Natural killer cell (primary cell): ENCODE data around the gene BNIP5. TPM values are rescaled to one million over a fixed set of nuclear protein-coding genes. Genes with fewer than 3 reads are reported as not detected.

Experiments used
- ATAC-seq, 3 donors: fragments of 150-1000 bp in 2 of 3; fragments of 200-7000 bp in 1 of 3; cut with Tn5 transposase; 1 replicate in 1 of 3; 2 replicates in 2 of 3; pipeline ENCODE4 v1.10.0; 2021; ENCODE audit warnings: mild to moderate bottlenecking in 2 of 3, moderate library complexity in 2 of 3
- DNase-seq, 2 donors: peaks; one replicate each; pipeline versions ENCODE4 v3.0.0 to v3.0.0-alpha.2; 2013 to 2021; ENCODE audit warnings: mixed read lengths in 1 of 2
- H3K27ac ChIP-seq: one replicate; pipeline ENCODE4 v1.5.1; 2013; ENCODE audit warnings: mild to moderate bottlenecking, low read length
- H3K27me3 ChIP-seq: one replicate; pipeline ENCODE4 v1.6.1; 2013; ENCODE audit warnings: low read length; ENCODE audit not compliant: control insufficient read depth, insufficient read depth
- H3K36me3 ChIP-seq: one replicate; pipeline ENCODE4 v1.6.1; 2013; ENCODE audit warnings: low read length; ENCODE audit not compliant: control insufficient read depth, insufficient read depth
- H3K4me1 ChIP-seq: one replicate; pipeline ENCODE4 v1.6.1; 2013; ENCODE audit warnings: low read length; ENCODE audit not compliant: control insufficient read depth, insufficient read depth
- H3K4me3 ChIP-seq: one replicate; pipeline ENCODE4 v1.5.1; 2013; ENCODE audit warnings: low read length
- H3K9me3 ChIP-seq: one replicate; pipeline ENCODE4 v1.6.1; 2013; ENCODE audit warnings: low read length; ENCODE audit not compliant: control insufficient read depth, insufficient read depth
- H3K27ac Mint-ChIP-seq, 2 donors: one replicate each; pipeline ENCODE4 v1.8.0; 2022; ENCODE audit warnings: mild to moderate bottlenecking in 2 of 2, mixed read lengths in 2 of 2, moderate library complexity in 1 of 2
- H3K27me3 Mint-ChIP-seq, 2 donors: one replicate each; pipeline ENCODE4 v1.8.0; 2022; ENCODE audit warnings: low read depth in 2 of 2, mixed read lengths in 2 of 2
- H3K36me3 Mint-ChIP-seq: one replicate; pipeline ENCODE4 v1.8.0; 2022; ENCODE audit warnings: mixed read lengths
- H3K4me1 Mint-ChIP-seq, 2 donors: one replicate each; pipeline ENCODE4 v1.8.0; 2022; ENCODE audit warnings: mixed read lengths in 2 of 2
- H3K4me3 Mint-ChIP-seq: one replicate; pipeline ENCODE4 v1.8.0; 2022; ENCODE audit warnings: mild to moderate bottlenecking, moderate library complexity, mixed read lengths
- H3K9me3 Mint-ChIP-seq, 2 donors: one replicate each; pipeline ENCODE4 v1.8.0; 2022; ENCODE audit warnings: mixed read lengths in 2 of 2
- WGBS: methylation state at CpG from one replicate; pipeline ENCODE4 v1.1.7; 2013; ENCODE audit warnings: missing lambda C conversion rate; ENCODE audit not compliant: insufficient coverage; 5-methylcytosine and 5-hydroxymethylcytosine counted together
- intact Hi-C: fragments of 100-400 bp; cut with micrococcal nuclease; formaldehyde crosslinking; loops from one replicate; pipeline ENCODE4 v1.14.2; 2022
- total RNA-seq, 4 donors: library from RNA; stranded (reverse); fragments of 120-200 nt in 1 of 4; gene quantifications; one replicate each; pipeline versions ENCODE4 v1.2.3 to v1.2.4, GENCODE V29; 2013 to 2022
- TF ChIP-seq, protein P1 (sequence below): fragments of 200-600 bp; IDR thresholded peaks from one replicate; pipeline ENCODE4 v1.8.0; 2022; ENCODE audit warnings: antibody characterized with exemption

The BNIP5 gene
- total RNA-seq, 3 donors from 2014 or later (not counting 1 experiment from before 2014, with no cell fraction given), result not detected

DNA sequence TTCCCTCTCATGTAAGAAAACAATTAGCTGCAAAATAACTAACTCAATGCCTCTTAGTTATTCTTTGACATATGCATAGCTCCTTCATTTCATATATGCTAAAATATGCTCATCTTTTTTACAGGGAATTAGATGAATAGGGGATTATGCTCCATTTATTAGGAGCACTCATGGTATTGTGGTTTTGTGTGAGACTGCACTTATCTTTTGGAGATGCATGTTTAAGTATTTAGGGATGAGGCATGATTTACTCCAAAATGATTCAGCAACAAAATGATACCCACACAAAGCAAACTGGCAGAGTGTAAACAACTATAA is 8.8 kb downstream of the BNIP5 start:
- H3K4me3 Mint-ChIP-seq, result no peak overlapping the region
- H3K27me3 Mint-ChIP-seq, result peaks cover 10 to 15% of the 10 kb centered on the region in 2 donors
- H3K36me3 Mint-ChIP-seq, result no peaks in the 10 kb centered on the region
- H3K36me3 ChIP-seq, result no peaks in the 10 kb centered on the region
- no peaks in the 10 kb centered on the region for H3K9me3 Mint-ChIP-seq
- H3K4me3 ChIP-seq, result no peak overlapping the region
- no peaks in the 10 kb centered on the region for H3K27me3 ChIP-seq
- TF ChIP-seq, protein P1, sequence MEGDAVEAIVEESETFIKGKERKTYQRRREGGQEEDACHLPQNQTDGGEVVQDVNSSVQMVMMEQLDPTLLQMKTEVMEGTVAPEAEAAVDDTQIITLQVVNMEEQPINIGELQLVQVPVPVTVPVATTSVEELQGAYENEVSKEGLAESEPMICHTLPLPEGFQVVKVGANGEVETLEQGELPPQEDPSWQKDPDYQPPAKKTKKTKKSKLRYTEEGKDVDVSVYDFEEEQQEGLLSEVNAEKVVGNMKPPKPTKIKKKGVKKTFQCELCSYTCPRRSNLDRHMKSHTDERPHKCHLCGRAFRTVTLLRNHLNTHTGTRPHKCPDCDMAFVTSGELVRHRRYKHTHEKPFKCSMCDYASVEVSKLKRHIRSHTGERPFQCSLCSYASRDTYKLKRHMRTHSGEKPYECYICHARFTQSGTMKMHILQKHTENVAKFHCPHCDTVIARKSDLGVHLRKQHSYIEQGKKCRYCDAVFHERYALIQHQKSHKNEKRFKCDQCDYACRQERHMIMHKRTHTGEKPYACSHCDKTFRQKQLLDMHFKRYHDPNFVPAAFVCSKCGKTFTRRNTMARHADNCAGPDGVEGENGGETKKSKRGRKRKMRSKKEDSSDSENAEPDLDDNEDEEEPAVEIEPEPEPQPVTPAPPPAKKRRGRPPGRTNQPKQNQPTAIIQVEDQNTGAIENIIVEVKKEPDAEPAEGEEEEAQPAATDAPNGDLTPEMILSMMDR, result no peak
- ATAC-seq, result no peak
- H3K27ac Mint-ChIP-seq, result no peak overlapping the region
- no peaks in the 10 kb centered on the region for H3K9me3 ChIP-seq
- no peak for DNase-seq
- peaks cover 0 to 5% of the 10 kb centered on the region in 2 donors for H3K4me1 Mint-ChIP-seq
- no peak overlapping the region for H3K27ac ChIP-seq
- H3K4me1 ChIP-seq, result no peaks in the 10 kb centered on the region
- intact Hi-C loops, result no loop called here

DNA sequence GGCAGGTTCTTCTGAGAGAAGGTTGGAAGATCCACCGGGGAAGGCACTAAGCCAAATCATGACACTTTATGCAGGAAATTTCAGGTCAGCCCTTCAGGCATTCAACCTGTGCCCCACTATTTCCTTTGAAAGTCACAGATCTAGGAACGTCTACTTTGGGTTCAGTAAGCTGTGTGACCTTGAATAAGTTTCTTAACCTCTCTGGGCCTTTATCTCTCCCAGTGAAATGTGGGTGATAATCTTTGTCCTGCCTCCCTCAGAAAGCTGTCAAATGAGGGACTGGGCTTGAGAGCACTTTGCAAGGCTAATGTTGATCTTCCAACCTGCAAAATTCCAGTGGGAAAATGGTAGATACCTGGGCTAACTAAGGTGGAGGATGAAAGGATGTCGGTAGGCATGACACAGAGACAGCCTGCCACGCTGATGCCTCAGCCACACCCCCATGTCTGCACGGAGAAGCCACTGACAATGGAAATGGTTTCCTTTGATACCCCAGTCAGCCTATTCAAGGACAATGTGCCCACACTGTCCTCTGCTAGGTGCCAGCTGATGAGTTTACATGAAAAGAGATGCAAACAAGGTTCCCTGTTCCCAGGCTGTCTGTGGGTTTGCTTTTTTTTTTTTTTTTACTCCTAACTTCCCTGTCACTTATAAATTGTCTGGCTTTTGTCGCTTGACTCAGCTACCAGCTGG is 9.3 kb downstream of the BNIP5 start:
- Mint-ChIP-seq H3K9me3 (no peaks in the 10 kb centered on the region), H3K36me3 (no peaks in the 10 kb centered on the region), H3K4me3 (no peak overlapping the region), H3K27me3 (peaks cover 5 to 13% of the 10 kb centered on the region in 2 donors), H3K4me1 (peaks cover 0 to 5% of the 10 kb centered on the region in 2 donors), H3K27ac (no peak overlapping the region)
- TF ChIP-seq, protein P1, result no peak
- no peak overlapping the region for H3K4me3 ChIP-seq
- intact Hi-C loops, result no loop called here
- 47% methylated on average over 6 of the region's 6 CpGs for WGBS
- H3K4me1 ChIP-seq, result no peaks in the 10 kb centered on the region
- no peaks in the 10 kb centered on the region for H3K9me3 ChIP-seq
- H3K36me3 ChIP-seq, result no peaks in the 10 kb centered on the region
- no peak for DNase-seq
- no peak overlapping the region for H3K27ac ChIP-seq
- ATAC-seq, result no peak
- H3K27me3 ChIP-seq, result no peaks in the 10 kb centered on the region

DNA sequence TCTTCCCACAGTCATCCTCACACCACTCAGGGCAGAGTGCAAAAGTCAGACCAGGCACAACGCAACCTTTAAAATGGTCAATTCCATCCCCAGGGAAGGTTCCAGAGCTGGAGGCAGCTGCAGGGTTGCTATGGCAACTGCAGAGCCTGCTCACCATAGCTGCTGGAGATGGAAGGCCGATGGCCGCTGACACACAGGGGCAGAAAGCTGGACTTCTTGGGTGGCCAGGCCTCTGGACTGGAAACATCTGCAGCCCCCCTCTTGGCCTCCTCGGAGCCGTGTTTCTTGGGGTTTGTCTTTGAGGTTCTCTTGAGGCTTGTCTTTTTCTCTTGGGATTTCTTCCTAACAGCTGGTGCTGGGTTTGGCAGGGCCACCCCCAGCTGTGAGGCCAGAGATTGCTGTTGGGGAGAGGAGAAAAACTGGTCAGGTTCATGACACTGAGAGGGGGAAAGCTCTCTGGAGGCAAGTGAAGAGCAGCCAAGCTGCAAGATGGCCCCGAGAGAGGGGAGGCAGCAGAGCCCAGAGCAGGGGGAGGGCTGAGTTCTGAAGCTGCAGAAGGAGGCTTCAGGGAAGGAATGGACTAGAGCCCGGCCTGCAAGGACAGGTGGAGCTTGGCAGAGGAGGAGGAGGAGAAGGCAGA is 10.2 kb downstream of the BNIP5 start:
- Histone ChIP-seq H3K27ac (no peak overlapping the region), H3K4me3 (no peak overlapping the region), H3K27me3 (no peaks in the 10 kb centered on the region), H3K4me1 (no peaks in the 10 kb centered on the region), H3K9me3 (no peaks in the 10 kb centered on the region), H3K36me3 (no peaks in the 10 kb centered on the region)
- Mint-ChIP-seq H3K27me3 (peaks cover 0 to 9% of the 10 kb centered on the region in 2 donors), H3K4me3 (no peak overlapping the region), H3K27ac (no peak overlapping the region), H3K9me3 (no peaks in the 10 kb centered on the region), H3K36me3 (no peaks in the 10 kb centered on the region), H3K4me1 (no peaks in the 10 kb centered on the region)
- TF ChIP-seq, protein P1, result no peak
- intact Hi-C loops, result no loop called here
- WGBS, result 79% methylated on average over 6 of the region's 7 CpGs
- no peak for DNase-seq
- no peak for ATAC-seq

DNA sequence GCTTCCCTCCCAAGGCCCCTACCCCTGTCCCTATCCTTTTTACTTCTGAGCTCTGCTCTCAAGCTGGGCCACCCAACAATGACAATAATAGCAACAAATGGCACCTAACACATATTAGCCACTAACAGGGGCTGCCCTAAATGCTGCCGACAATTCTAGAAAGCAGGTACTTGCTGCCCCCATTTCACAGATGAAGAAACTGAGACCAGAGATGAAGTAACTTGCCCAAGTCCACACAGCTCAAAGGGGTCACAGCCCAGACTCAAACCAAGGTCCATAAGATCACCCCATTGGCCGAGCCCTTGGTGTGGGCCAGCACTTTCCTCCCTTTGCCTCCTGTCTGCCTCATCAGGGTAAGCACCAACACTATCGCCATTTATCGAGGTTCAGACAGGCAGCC is 12.0 kb downstream of the BNIP5 start:
- Mint-ChIP-seq H3K27ac (no peak overlapping the region), H3K9me3 (no peaks in the 10 kb centered on the region), H3K36me3 (no peaks in the 10 kb centered on the region), H3K4me1 (no peaks in the 10 kb centered on the region), H3K27me3 (peaks cover 0 to 9% of the 10 kb centered on the region in 2 donors), H3K4me3 (no peak overlapping the region)
- intact Hi-C loops, result no loop called here
- DNase-seq (no peak), ATAC-seq (no peak)
- H3K4me3 ChIP-seq, result no peak overlapping the region
- TF ChIP-seq, protein P1, result no peak
- WGBS, result 98% methylated on average over 4 of the region's 4 CpGs
- H3K36me3 ChIP-seq, result no peaks in the 10 kb centered on the region
- no peaks in the 10 kb centered on the region for H3K27me3 ChIP-seq
- no peaks in the 10 kb centered on the region for H3K4me1 ChIP-seq
- H3K27ac ChIP-seq, result no peak overlapping the region
- H3K9me3 ChIP-seq, result no peaks in the 10 kb centered on the region
